RWPE2 (cell line): ENCODE data around the gene ANGPTL5.

Experiments used
- ATAC-seq: fragments of 200-7000 bp; cut with Tn5 transposase; 3 replicates; pipeline ENCODE4 v1.9.1; 2021; ENCODE audit warnings: low read depth
- DNase-seq: peaks from one replicate; pipeline ENCODE4 v3.0.0-alpha.2; 2020; ENCODE audit warnings: low spot score
- H3K27ac ChIP-seq: fragments of 450-650 bp; 2 replicates; pipeline ENCODE4 v1.5.1; 2017; ENCODE audit warnings: mild to moderate bottlenecking; ENCODE audit not compliant: poor library complexity, severe bottlenecking
- H3K27me3 ChIP-seq: fragments of 250-450 bp; sonication (Bioruptor Pico); 2 replicates; pipeline ENCODE4 v1.5.1; 2021; ENCODE audit warnings: mild to moderate bottlenecking, moderate library complexity; ENCODE audit not compliant: insufficient read depth, poor library complexity, severe bottlenecking
- H3K36me3 ChIP-seq: fragments of 250-450 bp; sonication (Bioruptor Pico); 2 replicates; pipeline ENCODE4 v1.5.1; 2020; ENCODE audit warnings: low read depth, mild to moderate bottlenecking, moderate library complexity
- H3K4me1 ChIP-seq: fragments of 250-450 bp; sonication (Bioruptor Pico); 2 replicates; pipeline ENCODE4 v1.5.1; 2021; ENCODE audit warnings: mild to moderate bottlenecking, moderate library complexity; ENCODE audit not compliant: insufficient read depth, poor library complexity, severe bottlenecking
- H3K4me3 ChIP-seq: fragments of 250-450 bp; sonication (Bioruptor Pico); 2 replicates; pipeline ENCODE4 v1.5.1; 2021; ENCODE audit warnings: mild to moderate bottlenecking, moderate library complexity; ENCODE audit not compliant: severe bottlenecking
- H3K9me3 ChIP-seq: fragments of 250-450 bp; sonication (Bioruptor Pico); 2 replicates; pipeline ENCODE4 v1.5.1; 2021; ENCODE audit warnings: mild to moderate bottlenecking, moderate library complexity; ENCODE audit not compliant: severe bottlenecking
- CTCF ChIP-seq: fragments of 450-650 bp; IDR thresholded peaks from one replicate; pipeline ENCODE4 v1.5.1; 2017; ENCODE audit warnings: mild to moderate bottlenecking, moderate library complexity; ENCODE audit not compliant: poor library complexity, severe bottlenecking

Gene ANGPTL5

GRCh38 chr11:101880222-101880621, 36.1 kb downstream of the ANGPTL5 start:
- Histone ChIP-seq H3K27me3 (no peaks in the 10 kb centered on the region), H3K27ac (no peak overlapping the region), H3K4me3 (no peak overlapping the region), H3K9me3 (no peaks in the 10 kb centered on the region), H3K36me3 (no peaks in the 10 kb centered on the region), H3K4me1 (peaks cover 6% of the 10 kb centered on the region)
- peak; percentile 44; the same call in 1 of the 3 replicates for ATAC-seq
- peak; percentile 71 for TF ChIP-seq CTCF
- DNase-seq, result no peak

- no peak for TF ChIP-seq CTCF
- H3K4me3 ChIP-seq, result no peak overlapping the region
- H3K27me3 ChIP-seq, result no peaks in the 10 kb centered on the region
- no peak for DNase-seq
- ATAC-seq, result no peak
- H3K27ac ChIP-seq, result no peak overlapping the region
- H3K4me1 ChIP-seq, result peaks cover 12% of the 10 kb centered on the region
- H3K9me3 ChIP-seq, result no peaks in the 10 kb centered on the region
- H3K36me3 ChIP-seq, result no peaks in the 10 kb centered on the region
Measured at GRCh38 chr11:101872171-101872882, 44.0 kb downstream of the ANGPTL5 start.

- H3K4me1 ChIP-seq, result peaks cover 25% of the 10 kb centered on the region
- no peaks in the 10 kb centered on the region for H3K36me3 ChIP-seq
- no peak for DNase-seq
- peak overlapping the region; percentile 30 for H3K27ac ChIP-seq
- H3K9me3 ChIP-seq, result no peaks in the 10 kb centered on the region
- no peak overlapping the region for H3K4me3 ChIP-seq
- peak; percentile 79 for ATAC-seq
- TF ChIP-seq CTCF, result no peak
- H3K27me3 ChIP-seq, result no peaks in the 10 kb centered on the region
Measured at GRCh38 chr11:101870510-101870909, 45.8 kb downstream of the ANGPTL5 start.

- Histone ChIP-seq H3K9me3 (no peaks in the 10 kb centered on the region), H3K27me3 (no peaks in the 10 kb centered on the region), H3K27ac (no peak overlapping the region), H3K4me1 (peaks cover 32% of the 10 kb centered on the region), H3K36me3 (no peaks in the 10 kb centered on the region), H3K4me3 (no peak overlapping the region)
- ATAC-seq (no peak), DNase-seq (no peak)
- no peak for TF ChIP-seq CTCF
Measured at GRCh38 chr11:101867951-101868350, 48.4 kb downstream of the ANGPTL5 start.
